HepG2 (cell line): Measurements from ENCODE around the gene SWSAP1. TPM values are rescaled to one million over a fixed set of nuclear protein-coding genes. Genes with fewer than 3 reads are reported as not detected.

Source experiments
- CTCF ChIP-seq: sonication (generic); formaldehyde crosslinking; IDR thresholded peaks from 2 replicates; pipeline ENCODE4 v1.5.0; 2020; ENCODE audit warnings: mild to moderate bottlenecking, missing genetic modification reagents, moderate library complexity
- DPF2 ChIP-seq: sonication (generic); formaldehyde crosslinking; IDR thresholded peaks from 2 replicates; pipeline ENCODE4 v1.4.0; 2020; ENCODE audit warnings: mild to moderate bottlenecking, low read depth, missing genetic modification reagents, borderline replicate concordance
- HNRNPLL ChIP-seq: fragments of 200-400 bp; formaldehyde crosslinking; IDR thresholded peaks from 2 replicates; pipeline ENCODE4 v1.6.1; 2017; ENCODE audit warnings: mild to moderate bottlenecking, low read depth, low read length; ENCODE audit not compliant: poor library complexity, severe bottlenecking
- HOXA9 ChIP-seq: sonication (generic); formaldehyde crosslinking; IDR thresholded peaks from 2 replicates; pipeline ENCODE4 v1.8.1; 2022; ENCODE audit warnings: missing genetic modification reagents, mild to moderate bottlenecking, moderate library complexity, borderline replicate concordance
- JUN ChIP-seq: sonication (generic); formaldehyde crosslinking; IDR thresholded peaks from 2 replicates; pipeline ENCODE4 v1.4.0; 2020; ENCODE audit warnings: mild to moderate bottlenecking, missing genetic modification reagents
- KDM4B ChIP-seq: sonication (generic); formaldehyde crosslinking; IDR thresholded peaks from 2 replicates; pipeline ENCODE4 v1.4.0; 2020; ENCODE audit warnings: missing genetic modification reagents
- MTF2 ChIP-seq: sonication (generic); formaldehyde crosslinking; IDR thresholded peaks from 2 replicates; pipeline ENCODE4 v1.5.0; 2020; ENCODE audit warnings: missing genetic modification reagents, borderline replicate concordance
- REXO4 ChIP-seq: sonication (generic); formaldehyde crosslinking; IDR thresholded peaks from 2 replicates; pipeline ENCODE4 v1.8.0; 2022; ENCODE audit warnings: missing genetic modification reagents, mild to moderate bottlenecking, borderline replicate concordance
- RXRB ChIP-seq: IDR thresholded peaks from 2 replicates; pipeline ENCODE4 v1.6.1; 2016; ENCODE audit warnings: borderline replicate concordance, missing genetic modification reagents, missing compliant biosample characterization
- SP140L ChIP-seq: sonication (generic); formaldehyde crosslinking; IDR thresholded peaks from 2 replicates; pipeline ENCODE4 v1.4.0; 2020; ENCODE audit warnings: missing genetic modification reagents, borderline replicate concordance
- YEATS2 ChIP-seq: sonication (generic); formaldehyde crosslinking; IDR thresholded peaks from 2 replicates; pipeline ENCODE4 v1.4.0; 2020; ENCODE audit warnings: missing genetic modification reagents, borderline replicate concordance
- ZFP36 ChIP-seq: fragments of 150-350 bp; IDR thresholded peaks from 2 replicates; pipeline ENCODE4 v1.6.1; 2018; ENCODE audit warnings: borderline replicate concordance, low read length, low read depth; ENCODE audit not compliant: partially characterized antibody
- ZNF30 ChIP-seq: sonication (generic); formaldehyde crosslinking; IDR thresholded peaks from 2 replicates; pipeline ENCODE4 v1.5.0; 2020; ENCODE audit warnings: mild to moderate bottlenecking, missing genetic modification reagents
- ZNF407 ChIP-seq: sonication (generic); formaldehyde crosslinking; IDR thresholded peaks from one replicate; pipeline ENCODE4 v1.5.1; 2020; ENCODE audit warnings: mild to moderate bottlenecking, missing genetic modification reagents; ENCODE audit errors: not compliant biosample characterization
- ZNF451 ChIP-seq: sonication (generic); formaldehyde crosslinking; IDR thresholded peaks from 2 replicates; pipeline ENCODE4 v1.5.0; 2020; ENCODE audit warnings: mild to moderate bottlenecking, missing genetic modification reagents
- ZNF672 ChIP-seq: sonication (generic); formaldehyde crosslinking; IDR thresholded peaks from 2 replicates; pipeline ENCODE4 v1.8.1; 2022; ENCODE audit warnings: missing genetic modification reagents
- polyA plus RNA-seq, 8 experiments: library from polyadenylated mRNA; depleted of rRNA in 3 of 8; stranded (reverse) in 7 of 8; unstranded in 1 of 8; fragments of >200 nt; fragmentation: Illumina TruSeq in 4 of 8; extraction: Trizol in 4 of 8; gene quantifications; 2 replicates each; pipeline versions ENCODE4 v1.2.1 to v1.2.3, GENCODE V29; 2011 to 2016; ENCODE audit warnings: low read depth in 4 of 8, missing spikeins in 1 of 8, mixed read lengths in 1 of 8; ENCODE audit not compliant: insufficient read depth in 1 of 8
- total RNA-seq, 5 experiments: library from RNA; depleted of rRNA; stranded (reverse); fragments of >200 nt; fragmentation: Illumina TruSeq; extraction: Trizol; gene quantifications; 2 replicates each; pipeline ENCODE4 v1.2.3, GENCODE V29; 2016; ENCODE audit warnings: low read depth in 1 of 5
- TF ChIP-seq, protein P1 (sequence below): fragments of 450-650 bp; IDR thresholded peaks from 2 replicates; pipeline ENCODE4 v1.6.1; 2017

Gene SWSAP1
- total and polyA plus RNA-seq, 2 of the 13 experiments (the other 11 are each of a cell fraction or from before 2014, with no cell fraction given) = 2.7 to 3.3 TPM

- no peak for TF ChIP-seq ZNF407
- TF ChIP-seq KDM4B (CRISPR knock-in tag) = no peak
- TF ChIP-seq RXRB (CRISPR knock-in tag) = peak; percentile 10; the same call in 1 of the 2 replicates
- TF ChIP-seq, protein P1, sequence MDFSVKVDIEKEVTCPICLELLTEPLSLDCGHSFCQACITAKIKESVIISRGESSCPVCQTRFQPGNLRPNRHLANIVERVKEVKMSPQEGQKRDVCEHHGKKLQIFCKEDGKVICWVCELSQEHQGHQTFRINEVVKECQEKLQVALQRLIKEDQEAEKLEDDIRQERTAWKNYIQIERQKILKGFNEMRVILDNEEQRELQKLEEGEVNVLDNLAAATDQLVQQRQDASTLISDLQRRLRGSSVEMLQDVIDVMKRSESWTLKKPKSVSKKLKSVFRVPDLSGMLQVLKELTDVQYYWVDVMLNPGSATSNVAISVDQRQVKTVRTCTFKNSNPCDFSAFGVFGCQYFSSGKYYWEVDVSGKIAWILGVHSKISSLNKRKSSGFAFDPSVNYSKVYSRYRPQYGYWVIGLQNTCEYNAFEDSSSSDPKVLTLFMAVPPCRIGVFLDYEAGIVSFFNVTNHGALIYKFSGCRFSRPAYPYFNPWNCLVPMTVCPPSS = no peak
- no peak for TF ChIP-seq MTF2 (CRISPR knock-in tag)
- no peak for TF ChIP-seq REXO4 (CRISPR knock-in tag)
- 0 out of 2 replicates have a peak, but pooled peaks have one; percentile 41 for TF ChIP-seq ZNF451 (CRISPR knock-in tag)
- TF ChIP-seq HNRNPLL = peak; percentile 99
- TF ChIP-seq ZNF30 (CRISPR knock-in tag) = no peak
- TF ChIP-seq ZFP36 = no peak
- peak; percentile 35 for TF ChIP-seq CTCF (CRISPR knock-in tag)
- no peak for TF ChIP-seq HOXA9 (CRISPR knock-in tag)
- TF ChIP-seq ZNF672 = no peak
- TF ChIP-seq SP140L = no peak
- no peak for TF ChIP-seq JUN (CRISPR knock-in tag)
- TF ChIP-seq DPF2 (CRISPR knock-in tag) = no peak
- TF ChIP-seq YEATS2 (CRISPR knock-in tag) = no peak
Measured at GRCh38 chr19:11418549-11419506, 44.4 kb downstream of the SWSAP1 start, which contains the start of gene RGL3 (continued).
